Heart left ventricle (tissue), 16 donors: ENCODE data around the gene CYB5A. TPM values are rescaled to one million over a fixed set of nuclear protein-coding genes. Genes with fewer than 3 reads are reported as not detected.
A peak's percentile ranks its signal among the peaks of the same experiment; 100 is the strongest.

ENCODE experiments used
- ATAC-seq, 4 donors: fragments of 200-7000 bp; cut with Tn5 transposase; one replicate each; pipeline ENCODE4 v1.9.1; 2020 to 2022; ENCODE audit warnings: moderate library complexity in 4 of 4, mild to moderate bottlenecking in 3 of 4, moderate number of reproducible peaks in 1 of 4
- DNase-seq, 5 donors: peaks; one replicate each; pipeline ENCODE4 v3.0.0-alpha.2; 2020
- H3K27ac ChIP-seq, 12 donors: fragments of 200-600 bp; sonication (generic) in 4 of 12; one replicate each; pipeline versions ENCODE4 v1.5.0 to v1.8.0; 2016 to 2022; ENCODE audit warnings: mild to moderate bottlenecking in 2 of 12
- H3K27me3 ChIP-seq, 9 donors: fragments of 200-600 bp; sonication (generic) in 2 of 9; one replicate each; pipeline versions ENCODE4 v1.5.1 to v1.8.0; 2016 to 2022; ENCODE audit warnings: mild to moderate bottlenecking in 3 of 9
- H3K36me3 ChIP-seq, 9 donors: fragments of 200-600 bp; sonication (generic) in 2 of 9; one replicate each; pipeline versions ENCODE4 v1.5.0 to v1.8.0; 2018 to 2022; ENCODE audit warnings: mild to moderate bottlenecking in 2 of 9
- H3K4me1 ChIP-seq, 12 donors: fragments of 200-600 bp; sonication (generic) in 4 of 12; one replicate each; pipeline versions ENCODE4 v1.5.0 to v1.8.0; 2016 to 2022; ENCODE audit warnings: mild to moderate bottlenecking in 3 of 12
- H3K4me3 ChIP-seq, 12 donors: fragments of 200-600 bp; sonication (generic) in 4 of 12; one replicate each; pipeline versions ENCODE4 v1.5.0 to v1.8.0; 2017 to 2022; ENCODE audit warnings: mild to moderate bottlenecking in 9 of 12, moderate library complexity in 4 of 12
- H3K9me3 ChIP-seq, 12 donors: fragments of 200-600 bp; sonication (generic) in 4 of 12; one replicate each; pipeline versions ENCODE4 v1.5.0 to v1.8.0; 2016 to 2022; ENCODE audit warnings: mild to moderate bottlenecking in 1 of 12
- CTCF ChIP-seq, 12 donors: fragments of 200-600 bp; sonication (generic) in 4 of 12; IDR thresholded peaks; one replicate each; pipeline versions ENCODE4 v1.5.0 to v1.8.0; 2018 to 2022; ENCODE audit warnings: antibody characterized with exemption in 12 of 12, mild to moderate bottlenecking in 5 of 12
- POLR2A ChIP-seq, 2 donors: fragments of 450-650 bp; IDR thresholded peaks; one replicate each; pipeline ENCODE4 v1.6.1; 2017; ENCODE audit warnings: antibody characterized with exemption in 2 of 2, mild to moderate bottlenecking in 2 of 2, moderate library complexity in 2 of 2
- WGBS, 4 donors: extraction: QIAGEN DNeasy Blood & Tissue Kit in 2 of 4; methylation state at CpG; one replicate each; pipeline versions ENCODE4 v1.1.5 to v1.1.7; 2013 to 2018; 5-methylcytosine and 5-hydroxymethylcytosine counted together
- intact Hi-C, 10 donors: fragments of 100-400 bp; cut with DNase I; formaldehyde crosslinking; loops; one replicate each; pipeline versions ENCODE4 v1.11.1 to v1.14.2; 2022
- polyA plus RNA-seq, 2 donors: library from polyadenylated mRNA; stranded (reverse); fragments of 200-250 nt; gene quantifications; one replicate each; pipeline ENCODE4 v1.2.3, GENCODE V29; 2013
- total RNA-seq, 9 donors: library from RNA; depleted of rRNA in 2 of 9; stranded (reverse); fragments of >200 nt in 2 of 9; fragmentation: NEBNext Ultra II Directional in 3 of 9; extraction: Animal tissue kit (Norgen Biotek cat#: 25700) in 3 of 9; gene quantifications; one replicate each; pipeline versions ENCODE4 v1.1.0 to v1.2.4, GENCODE V29; 2016 to 2023
- donor health status: ischemic (EF 13 %, LVEDD 7.1; RV severe dilation, severe dysfunction).
- donor health status: healthy with polysubstance abuse.
- donor health status: DM: no; HTN: yes; CAD: no.
- donor health status: DM: no; HTN: no; CAD: no.
- donor health status: ischemic (EF 25% LVEDD 6.9; RV normal size, moderate dysfunction).
- donor health status: ischemic (EF 25% LVEDD 5.7; RV mildly dilated, moderate dysfunction).
- donor health status: healthy.
- donor health status: DM: yes; HTN: yes; CAD: no.
- donor health status: ischemic (EF 35%, LVEDD 5.7; RV mildly dilated, moderate dysfunction).
- donor health status: nonischemic (EF 11% LVEDD 7.7; RV severe dilation, severe dysfunction).
- donor health status: DM: yes; HTN: yes; CAD: no.
- donor health status: PGD.
- donor health status: ischemic (EF 29% LVEDD 5.4; RV normal size, mild dysfunction).
- donor health status: nonischemic (EF 23%, LVEDD 6.1; RV moderate dilation, normal function).

Gene CYB5A
- total and polyA plus RNA-seq, 11 donors, result 46.5 to 146 (median 82.6) TPM

GRCh38 chr18:74241970-74242369 is 49.8 kb downstream of the CYB5A start:
- no peak overlapping the region for H3K27ac ChIP-seq
- ATAC-seq, result no peak
- no peak for DNase-seq
- intact Hi-C loops, result loop anchor here (1.0 to 10.0 kb wide), 6 partner anchors 53 to 101 kb away; partner anchors contain the start of gene CYB5A (in 1 of the 10)
- peaks cover 0 to 9% (median 0%) of the 10 kb centered on the region in 9 donors for H3K27me3 ChIP-seq
- H3K4me3 ChIP-seq, result peak overlapping the region in 2 of 12 donors; percentile 29 to 30
- no peak for TF ChIP-seq POLR2A (IDR thresholded peaks at IDR 0.05)
- peaks cover 0 to 4% (median 0%) of the 10 kb centered on the region in 12 donors for H3K4me1 ChIP-seq
- H3K9me3 ChIP-seq, result no peaks in the 10 kb centered on the region
- 73 to 88% (median 84%) methylated on average over 3 of the region's 3 CpGs for WGBS, 4 donors
- no peaks in the 10 kb centered on the region for H3K36me3 ChIP-seq

GRCh38 chr18:74241426-74241825 is 50.3 kb downstream of the CYB5A start:
- 90 to 95% (median 93%) methylated on average over 4 of the region's 4 CpGs for WGBS, 4 donors
- ATAC-seq (no peak), DNase-seq (no peak)
- H3K27me3 ChIP-seq, result peaks cover 0 to 9% (median 0%) of the 10 kb centered on the region in 9 donors
- H3K36me3 ChIP-seq, result no peaks in the 10 kb centered on the region
- no peak overlapping the region for H3K4me3 ChIP-seq
- no peaks in the 10 kb centered on the region for H3K9me3 ChIP-seq
- H3K4me1 ChIP-seq, result peaks cover 0 to 4% (median 0%) of the 10 kb centered on the region in 12 donors
- intact Hi-C loops, result loop anchor here in 5 of 10 donors (5.0 to 10.0 kb wide), 4 partner anchors 53 to 101 kb away; partner anchors contain the start of gene CYB5A (in 1 of the 5)
- TF ChIP-seq CTCF (IDR thresholded peaks at IDR 0.05) (no peak), POLR2A (IDR thresholded peaks at IDR 0.05) (no peak)
- H3K27ac ChIP-seq, result no peak overlapping the region

GRCh38 chr18:74239567-74239966 is 52.2 kb downstream of the CYB5A start:
- no peak overlapping the region for H3K27ac ChIP-seq
- no peaks in the 10 kb centered on the region for H3K36me3 ChIP-seq
- intact Hi-C loops, result no loop called here
- no peak overlapping the region for H3K4me3 ChIP-seq
- DNase-seq (no peak), ATAC-seq (no peak)
- peaks cover 0 to 13% (median 2%) of the 10 kb centered on the region in 12 donors for H3K4me1 ChIP-seq
- 87 to 98% (median 93%) methylated on average over 1 of the region's 1 CpG for WGBS, 4 donors
- peaks cover 0 to 9% (median 0%) of the 10 kb centered on the region in 9 donors for H3K27me3 ChIP-seq
- no peaks in the 10 kb centered on the region for H3K9me3 ChIP-seq
- TF ChIP-seq POLR2A (IDR thresholded peaks at IDR 0.05), result no peak
- TF ChIP-seq CTCF (IDR thresholded peaks at IDR 0.05), result no peak

- no peak for TF ChIP-seq CTCF (IDR thresholded peaks at IDR 0.05)
- no peak for TF ChIP-seq POLR2A (IDR thresholded peaks at IDR 0.05)
- 58 to 66% (median 62%) methylated on average over 10 of the region's 10 CpGs for WGBS, 4 donors
- peaks cover 0 to 3% (median 0%) of the 10 kb centered on the region in 9 donors for H3K27me3 ChIP-seq
- peak overlapping the region in 4 of 12 donors; percentile 5 to 75 (median 44) for H3K27ac ChIP-seq
- no peak for DNase-seq
- intact Hi-C loops, result no loop called here
- no peaks in the 10 kb centered on the region for H3K9me3 ChIP-seq
- H3K36me3 ChIP-seq, result no peaks in the 10 kb centered on the region
- H3K4me1 ChIP-seq, result peaks cover 0 to 18% (median 5%) of the 10 kb centered on the region in 12 donors
- peak; percentile 58 to 88 (median 80) for ATAC-seq
- H3K4me3 ChIP-seq, result no peak overlapping the region
These were observed 57.2 kb downstream of the CYB5A start for GRCh38 chr18:74234326-74235171.
